ENCODE results near the gene TOMM22. TPM values are rescaled to one million over a fixed set of nuclear protein-coding genes. Genes with fewer than 3 reads are reported as not detected.

TOMM22 gene
- total RNA-seq, 1 experiment from 2014 or later = 105 TPM

GRCh38 chr22:38725900-38726655 lies 44.3 kb downstream of the TOMM22 start:
- DNase-seq = no peak
- Mint-ChIP-seq H3K9me3 (ENCODE audit: low read depth, unreplicated experiment) (no peaks in the 10 kb centered on the region), H3K27me3 (ENCODE audit: unreplicated experiment) (no peaks in the 10 kb centered on the region), H3K4me1 (ENCODE audit: low read depth, unreplicated experiment) (no peaks in the 10 kb centered on the region), H3K27ac (ENCODE audit: unreplicated experiment) (no peak overlapping the region), H3K4me3 (ENCODE audit: low read depth, unreplicated experiment) (no peak overlapping the region), H3K36me3 (ENCODE audit: insufficient read depth, unreplicated experiment) (peaks cover 47% of the 10 kb centered on the region)
- CTCF ChIA-PET = no interaction called here
- BruUV-seq (replicated peaks) = no TSS peak
- no peak for TF ChIP-seq CTCF (IDR thresholded peaks at IDR 0.05; ENCODE audit: unreplicated experiment)
- intact Hi-C loops (cut with micrococcal nuclease; ENCODE audit: unreplicated experiment) = no loop called here

GRCh38 chr22:38727123-38727522 lies 45.4 kb downstream of the TOMM22 start:
- no peak for TF ChIP-seq CTCF (IDR thresholded peaks at IDR 0.05; ENCODE audit: unreplicated experiment)
- DNase-seq = no peak
- Mint-ChIP-seq H3K4me3 (ENCODE audit: low read depth, unreplicated experiment) (no peak overlapping the region), H3K4me1 (ENCODE audit: low read depth, unreplicated experiment) (no peaks in the 10 kb centered on the region), H3K27ac (ENCODE audit: unreplicated experiment) (peak overlapping the region; percentile 4), H3K27me3 (ENCODE audit: unreplicated experiment) (no peaks in the 10 kb centered on the region), H3K9me3 (ENCODE audit: low read depth, unreplicated experiment) (no peaks in the 10 kb centered on the region), H3K36me3 (ENCODE audit: insufficient read depth, unreplicated experiment) (peaks cover 57% of the 10 kb centered on the region)
- intact Hi-C loops (cut with micrococcal nuclease; ENCODE audit: unreplicated experiment) = no loop called here
- no TSS peak for BruUV-seq (replicated peaks)
- CTCF ChIA-PET = no interaction called here

GRCh38 chr22:38727530-38728451 lies 46.0 kb downstream of the TOMM22 start:
- TF ChIP-seq CTCF (IDR thresholded peaks at IDR 0.05; ENCODE audit: unreplicated experiment) = no peak
- CTCF ChIA-PET = no interaction called here
- H3K4me1 Mint-ChIP-seq (ENCODE audit: low read depth, unreplicated experiment) = no peaks in the 10 kb centered on the region
- no peaks in the 10 kb centered on the region for H3K27me3 Mint-ChIP-seq (ENCODE audit: unreplicated experiment)
- no TSS peak for BruUV-seq (replicated peaks)
- H3K27ac Mint-ChIP-seq (ENCODE audit: unreplicated experiment) = peak overlapping the region; percentile 4
- no peaks in the 10 kb centered on the region for H3K9me3 Mint-ChIP-seq (ENCODE audit: low read depth, unreplicated experiment)
- DNase-seq = no peak
- intact Hi-C loops (cut with micrococcal nuclease; ENCODE audit: unreplicated experiment) = no loop called here
- no peak overlapping the region for H3K4me3 Mint-ChIP-seq (ENCODE audit: low read depth, unreplicated experiment)
- peaks cover 64% of the 10 kb centered on the region for H3K36me3 Mint-ChIP-seq (ENCODE audit: insufficient read depth, unreplicated experiment)

GRCh38 chr22:38728871-38729796 lies 47.4 kb downstream of the TOMM22 start:
- Mint-ChIP-seq H3K36me3 (ENCODE audit: insufficient read depth, unreplicated experiment) (peaks cover 66% of the 10 kb centered on the region), H3K4me1 (ENCODE audit: low read depth, unreplicated experiment) (no peaks in the 10 kb centered on the region), H3K27me3 (ENCODE audit: unreplicated experiment) (no peaks in the 10 kb centered on the region), H3K4me3 (ENCODE audit: low read depth, unreplicated experiment) (no peak overlapping the region), H3K9me3 (ENCODE audit: low read depth, unreplicated experiment) (no peaks in the 10 kb centered on the region), H3K27ac (ENCODE audit: unreplicated experiment) (no peak overlapping the region)
- TF ChIP-seq CTCF (IDR thresholded peaks at IDR 0.05; ENCODE audit: unreplicated experiment) = no peak
- intact Hi-C loops (cut with micrococcal nuclease; ENCODE audit: unreplicated experiment) = no loop called here
- CTCF ChIA-PET = no interaction called here
- DNase-seq = no peak
- BruUV-seq (replicated peaks) = no TSS peak

All from Calu3 (cell line).